HG03378 (cell line): Measurements from ENCODE around the gene FAM13C.
A peak's percentile ranks its signal among the peaks of the same experiment; 100 is the strongest.
"Not testable (repeated sequence)": the region's sequence is repeated elsewhere in the genome, so short reads cannot be mapped to it uniquely, and the experiment has no call there.

Experiments
- ATAC-seq: cut with Tn5 transposase; IDR thresholded peaks from one replicate; pipeline ENCODE4 v1.9.1; 2021; ENCODE audit warnings: mild to moderate bottlenecking, moderate library complexity; ENCODE audit not compliant: unreplicated experiment

FAM13C gene

GRCh38 chr10:59240582-59241183, 121.7 kb downstream of the FAM13C start:
- ATAC-seq = peak; percentile 47

- ATAC-seq = not testable (repeated sequence)
Measured at GRCh38 chr10:59239108-59239507, 123.2 kb downstream of the FAM13C start.

- ATAC-seq = no peak
Measured at GRCh38 chr10:59237775-59238174, 124.6 kb downstream of the FAM13C start.

GRCh38 chr10:59236064-59236697, 126.2 kb downstream of the FAM13C start:
- no peak for ATAC-seq

- ATAC-seq = no peak
Measured at GRCh38 chr10:59234816-59235429, 127.4 kb downstream of the FAM13C start.

- ATAC-seq = no peak
Measured at GRCh38 chr10:59234194-59234593, 128.2 kb downstream of the FAM13C start.

GRCh38 chr10:59229441-59229840, 132.9 kb downstream of the FAM13C start:
- no peak for ATAC-seq

GRCh38 chr10:59227136-59227673, 135.1 kb downstream of the FAM13C start:
- no peak for ATAC-seq

GRCh38 chr10:59225211-59225610, 137.1 kb downstream of the FAM13C start:
- ATAC-seq = no peak

- not testable (repeated sequence) for ATAC-seq
Measured at GRCh38 chr10:59223597-59223996, 138.8 kb downstream of the FAM13C start.

- no peak for ATAC-seq
Measured at GRCh38 chr10:59222788-59223187, 139.6 kb downstream of the FAM13C start.

GRCh38 chr10:59216178-59216869, 146.0 kb downstream of the FAM13C start:
- no peak for ATAC-seq

GRCh38 chr10:59214160-59214559, 148.2 kb downstream of the FAM13C start:
- no peak for ATAC-seq

- no peak for ATAC-seq
Measured at GRCh38 chr10:59212301-59212798, 150.0 kb downstream of the FAM13C start.

- no peak for ATAC-seq
Measured at GRCh38 chr10:59206204-59206720, 156.1 kb downstream of the FAM13C start.
